PFSK-1 (cell line): ENCODE results near the gene ARHGEF33.

Source experiments
- FOXP2 ChIP-seq: optimal IDR thresholded peaks from 2 replicates; pipeline ENCODE3; 2011; ENCODE audit warnings: borderline replicate concordance, control low read depth, inconsistent platforms; ENCODE audit not compliant: insufficient read depth; ENCODE audit errors: extremely low read length, extremely low read depth
- POLR2AphosphoS5 ChIP-seq: IDR thresholded peaks from 2 replicates; pipeline ENCODE4 v1.6.1; 2012; ENCODE audit warnings: low read depth, mild to moderate bottlenecking, control low read depth, low read length, moderate library complexity
- REST ChIP-seq, 2 experiments: IDR thresholded peaks; 2 replicates each; pipeline versions ENCODE4 v1.6.1 to v1.8.0; 2011 to 2012; ENCODE audit warnings: low read depth in 2 of 2, low read length in 2 of 2, control low read depth in 1 of 2, inconsistent platforms in 1 of 2, mild to moderate bottlenecking in 1 of 2, moderate library complexity in 1 of 2; ENCODE audit not compliant: insufficient read depth in 1 of 2
- SIN3A ChIP-seq: IDR thresholded peaks from 2 replicates; pipeline ENCODE4 v1.6.1; 2012; ENCODE audit warnings: mild to moderate bottlenecking, low read length, moderate library complexity, borderline replicate concordance; ENCODE audit not compliant: insufficient read depth
- TAF1 ChIP-seq: IDR thresholded peaks from 2 replicates; pipeline ENCODE4 v1.6.1; 2012; ENCODE audit warnings: low read length, control low read depth, borderline replicate concordance; ENCODE audit not compliant: insufficient read depth

- TF ChIP-seq POLR2AphosphoS5 = no peak
- TF ChIP-seq REST (IDR thresholded peaks at IDR 0.05; ENCODE audit: insufficient read depth in 1 of 2, low read depth in 2 of 2, low read length in 2 of 2) = no peak
- TF ChIP-seq SIN3A = no peak
- no peak for TF ChIP-seq TAF1
- TF ChIP-seq FOXP2 = no peak
Measured at GRCh38 chr2:38889045-38889444, 630 bp upstream of the ARHGEF33 start.
